WERI-Rb-1 (cell line): ENCODE data around the gene IL11.

ENCODE experiments used
- DNase-seq: peaks from one replicate; pipeline ENCODE4 v3.0.0-alpha.2; 2020
- H3K27ac ChIP-seq: fragments of 250-450 bp; sonication (Bioruptor Pico); 2 replicates; pipeline ENCODE4 v1.5.1; 2020; ENCODE audit warnings: mild to moderate bottlenecking, moderate library complexity
- H3K27me3 ChIP-seq: fragments of 250-450 bp; sonication (Bioruptor Pico); 2 replicates; pipeline ENCODE4 v1.5.1; 2021; ENCODE audit warnings: mild to moderate bottlenecking, low read depth, moderate library complexity; ENCODE audit not compliant: insufficient read depth, severe bottlenecking
- H3K36me3 ChIP-seq: fragments of 250-450 bp; sonication (Bioruptor Pico); 2 replicates; pipeline ENCODE4 v1.5.1; 2020; ENCODE audit warnings: mild to moderate bottlenecking, moderate library complexity
- H3K4me3 ChIP-seq: 2 replicates; pipeline ENCODE4 v1.5.1; 2011; ENCODE audit warnings: low read depth, mild to moderate bottlenecking, control low read depth, low read length
- H3K9me3 ChIP-seq: fragments of 250-450 bp; sonication (Bioruptor Pico); 2 replicates; pipeline ENCODE4 v1.5.1; 2021; ENCODE audit warnings: mild to moderate bottlenecking, moderate library complexity; ENCODE audit not compliant: severe bottlenecking
- CTCF ChIP-seq: IDR thresholded peaks from 2 replicates; pipeline ENCODE4 v1.5.1; 2011; ENCODE audit warnings: low read depth, mild to moderate bottlenecking, control low read depth, inconsistent platforms, low read length

Gene IL11

GRCh38 chr19:55350620-55351315, 19.5 kb downstream of the IL11 start:
- H3K27me3 ChIP-seq = no peaks in the 10 kb centered on the region
- TF ChIP-seq CTCF = no peak
- DNase-seq = no peak
- no peak overlapping the region for H3K4me3 ChIP-seq
- H3K27ac ChIP-seq = no peak overlapping the region
- H3K36me3 ChIP-seq = peaks cover 19% of the 10 kb centered on the region
- H3K9me3 ChIP-seq = no peaks in the 10 kb centered on the region

GRCh38 chr19:55348317-55349034, 21.8 kb downstream of the IL11 start:
- Histone ChIP-seq H3K9me3 (no peaks in the 10 kb centered on the region), H3K27ac (peak overlapping the region; percentile 68)
- DNase-seq = peak; percentile 47

GRCh38 chr19:55347442-55348009, 22.7 kb downstream of the IL11 start:
- H3K36me3 ChIP-seq = peaks cover 42% of the 10 kb centered on the region
- no peak for DNase-seq
- H3K27me3 ChIP-seq = no peaks in the 10 kb centered on the region
- H3K4me3 ChIP-seq = no peak overlapping the region
- no peak for TF ChIP-seq CTCF
- H3K9me3 ChIP-seq = no peaks in the 10 kb centered on the region
- peak overlapping the region; percentile 68 for H3K27ac ChIP-seq

More at GRCh38 chr19:55348317-55349034, 21.8 kb downstream of the IL11 start:
- Histone ChIP-seq H3K27me3 (no peaks in the 10 kb centered on the region), H3K36me3 (peaks cover 35% of the 10 kb centered on the region), H3K4me3 (no peak overlapping the region)
- TF ChIP-seq CTCF = no peak

GRCh38 chr19:55346725-55347441, 23.4 kb downstream of the IL11 start:
- TF ChIP-seq CTCF = no peak
- no peak overlapping the region for H3K27ac ChIP-seq

GRCh38 chr19:55345818-55346724, 24.2 kb downstream of the IL11 start:
- Histone ChIP-seq H3K4me3 (no peak overlapping the region), H3K27ac (no peak overlapping the region)
- no peak for TF ChIP-seq CTCF

More at GRCh38 chr19:55346725-55347441, 23.4 kb downstream of the IL11 start:
- Histone ChIP-seq H3K4me3 (no peak overlapping the region), H3K27me3 (no peaks in the 10 kb centered on the region), H3K9me3 (no peaks in the 10 kb centered on the region), H3K36me3 (peaks cover 49% of the 10 kb centered on the region)
- DNase-seq = no peak

More at GRCh38 chr19:55345818-55346724, 24.2 kb downstream of the IL11 start:
- peak; percentile 38 for DNase-seq
- H3K36me3 ChIP-seq = peaks cover 54% of the 10 kb centered on the region
- H3K9me3 ChIP-seq = no peaks in the 10 kb centered on the region
- H3K27me3 ChIP-seq = no peaks in the 10 kb centered on the region
